ENCODE measurements around the gene NAV1. TPM values are rescaled to one million over a fixed set of nuclear protein-coding genes. Genes with fewer than 3 reads are reported as not detected.

NAV1 gene
- total RNA-seq, 2 donors from 2014 or later, result 16.3 to 32.1 TPM

GRCh38 chr1:201502511-201502857 is 36.4 kb upstream of the NAV1 start:
- peaks cover 0 to 94% of the 10 kb centered on the region in 2 donors for H3K4me1 ChIP-seq
- no peaks in the 10 kb centered on the region for H3K36me3 ChIP-seq
- H3K27me3 ChIP-seq, result no peaks in the 10 kb centered on the region
- no peaks in the 10 kb centered on the region for H3K9me3 ChIP-seq
- no peak for DNase-seq (ENCODE audit: low spot score)
- H3K4me3 ChIP-seq, result no peak overlapping the region
- peak overlapping the region; percentile 92 to 93 for H3K27ac ChIP-seq
- TF ChIP-seq CTCF (IDR thresholded peaks at IDR 0.05), result no peak

- H3K9me3 ChIP-seq, result no peaks in the 10 kb centered on the region
- DNase-seq (ENCODE audit: low spot score), result peak; percentile 83
- H3K27ac ChIP-seq, result peak overlapping the region; percentile 92 to 93
- no peak for TF ChIP-seq CTCF (IDR thresholded peaks at IDR 0.05)
- H3K27me3 ChIP-seq, result no peaks in the 10 kb centered on the region
- peak overlapping the region in 1 of 2 donors; percentile 1 for H3K4me3 ChIP-seq
- H3K4me1 ChIP-seq, result peaks cover 0 to 91% of the 10 kb centered on the region in 2 donors
- H3K36me3 ChIP-seq, result no peaks in the 10 kb centered on the region
Observed at GRCh38 chr1:201503397-201504176, 35.3 kb upstream of the NAV1 start.

- Histone ChIP-seq H3K9me3 (no peaks in the 10 kb centered on the region), H3K4me3 (peak overlapping the region; percentile 11 to 88), H3K27me3 (no peaks in the 10 kb centered on the region), H3K27ac (peak overlapping the region; percentile 92 to 93), H3K4me1 (peaks cover 0 to 85% of the 10 kb centered on the region in 2 donors), H3K36me3 (no peaks in the 10 kb centered on the region)
- no peak for TF ChIP-seq CTCF (IDR thresholded peaks at IDR 0.05)
- DNase-seq (ENCODE audit: low spot score), result no peak
Observed at GRCh38 chr1:201504179-201504631, 34.7 kb upstream of the NAV1 start.

GRCh38 chr1:201504799-201505502 is 34.0 kb upstream of the NAV1 start:
- Histone ChIP-seq H3K4me3 (peak overlapping the region; percentile 65 to 88), H3K27ac (peak overlapping the region; percentile 92 to 93), H3K4me1 (peaks cover 0 to 78% of the 10 kb centered on the region in 2 donors), H3K9me3 (no peaks in the 10 kb centered on the region), H3K36me3 (no peaks in the 10 kb centered on the region), H3K27me3 (no peaks in the 10 kb centered on the region)
- no peak for DNase-seq (ENCODE audit: low spot score)
- TF ChIP-seq CTCF (IDR thresholded peaks at IDR 0.05), result no peak

GRCh38 chr1:201505503-201505890 is 33.4 kb upstream of the NAV1 start:
- H3K36me3 ChIP-seq, result no peaks in the 10 kb centered on the region
- no peaks in the 10 kb centered on the region for H3K9me3 ChIP-seq
- H3K27me3 ChIP-seq, result no peaks in the 10 kb centered on the region
- peaks cover 0 to 72% of the 10 kb centered on the region in 2 donors for H3K4me1 ChIP-seq
- H3K4me3 ChIP-seq, result peak overlapping the region; percentile 65 to 88
- TF ChIP-seq CTCF (IDR thresholded peaks at IDR 0.05), result no peak
- no peak for DNase-seq (ENCODE audit: low spot score)
- peak overlapping the region; percentile 92 to 93 for H3K27ac ChIP-seq

Data from right atrium auricular region (tissue), 2 donors.